HG03066 (cell line): ENCODE measurements around the gene ZNF329.
"Not testable (repeated sequence)": the region's sequence is repeated elsewhere in the genome, so short reads cannot be mapped to it uniquely, and the experiment has no call there.

Source experiments
- ATAC-seq: cut with Tn5 transposase; IDR thresholded peaks from one replicate; pipeline ENCODE4 v1.9.1; 2021; ENCODE audit warnings: low read depth; ENCODE audit not compliant: unreplicated experiment

The ZNF329 gene

GRCh38 chr19:58150328-58150921 lies at the start of gene ZNF329:
Gene ZNF329, minus strand, starts transcription at chr19:58150789. Its CDS starts 21,286 bp downstream, at chr19:58129503.
- peak; percentile 42 for ATAC-seq

GRCh38 chr19:58196901-58197616 lies 46.5 kb upstream of the ZNF329 start:
- ATAC-seq = no peak

GRCh38 chr19:58183817-58184215 lies 33.2 kb upstream of the ZNF329 start:
- ATAC-seq = no peak

GRCh38 chr19:58182989-58183816 lies 32.6 kb upstream of the ZNF329 start, which contains the start of gene ZNF274:
Gene ZNF274, plus strand, starts transcription at chr19:58183061. Its CDS starts 905 bp downstream, at chr19:58183966.
- ATAC-seq = peak; percentile 85

- ATAC-seq = no peak
Observed at GRCh38 chr19:58182577-58182988, 32.0 kb upstream of the ZNF329 start.

GRCh38 chr19:58181902-58182576 lies 31.4 kb upstream of the ZNF329 start:
- no peak for ATAC-seq

- no peak for ATAC-seq
Observed at GRCh38 chr19:58170860-58171259, 20.3 kb upstream of the ZNF329 start.

- ATAC-seq = no peak
Observed at GRCh38 chr19:58166708-58167280, 16.2 kb upstream of the ZNF329 start.

- no peak for ATAC-seq
Observed at GRCh38 chr19:58166268-58166667, 15.7 kb upstream of the ZNF329 start.

- no peak for ATAC-seq
Observed at GRCh38 chr19:58157045-58157728, 6.6 kb upstream of the ZNF329 start.

GRCh38 chr19:58154679-58155648 lies 4.4 kb upstream of the ZNF329 start:
- no peak for ATAC-seq

- no peak for ATAC-seq
Observed at GRCh38 chr19:58154287-58154678, 3.7 kb upstream of the ZNF329 start.

- ATAC-seq = no peak
Observed at GRCh38 chr19:58153386-58153785, 2.8 kb upstream of the ZNF329 start.

- not testable (repeated sequence) for ATAC-seq
Observed at GRCh38 chr19:58147475-58147874, 3.1 kb downstream of the ZNF329 start.

- no peak for ATAC-seq
Observed at GRCh38 chr19:58145849-58146248, 4.7 kb downstream of the ZNF329 start.

- no peak for ATAC-seq
Observed at GRCh38 chr19:58134244-58134643, 16.3 kb downstream of the ZNF329 start.

GRCh38 chr19:58129284-58129683 lies 21.3 kb downstream of the ZNF329 start:
- ATAC-seq = no peak

- ATAC-seq = no peak
Observed at GRCh38 chr19:58128041-58128685, 22.4 kb downstream of the ZNF329 start.
